Stimulated activated memory B cell treated with anti-CD40 and anti-IgM and Interleukin-4, amounts not matched to agents 10 μg/mL and 1 μg/mL and 100 μg/mL, for 72 hours (primary cell): ENCODE measurements around the gene CEP41.

ENCODE experiments used
- ATAC-seq: fragments of 150-1000 bp; cut with Tn5 transposase; 2 replicates; pipeline ENCODE4 v1.10.0; 2021
- H3K27ac Mint-ChIP-seq: one replicate; pipeline ENCODE4 v1.8.0; 2022; ENCODE audit warnings: mild to moderate bottlenecking, mixed read lengths
- H3K27me3 Mint-ChIP-seq: one replicate; pipeline ENCODE4 v1.8.0; 2022; ENCODE audit warnings: mixed read lengths
- H3K36me3 Mint-ChIP-seq: one replicate; pipeline ENCODE4 v1.8.0; 2022; ENCODE audit warnings: mixed read lengths
- H3K4me1 Mint-ChIP-seq: one replicate; pipeline ENCODE4 v1.8.0; 2022; ENCODE audit warnings: mixed read lengths
- H3K4me3 Mint-ChIP-seq: one replicate; pipeline ENCODE4 v1.8.0; 2022; ENCODE audit warnings: mild to moderate bottlenecking, moderate library complexity, mixed read lengths
- H3K9me3 Mint-ChIP-seq: one replicate; pipeline ENCODE4 v1.8.0; 2022; ENCODE audit warnings: mixed read lengths

CEP41 gene

DNA sequence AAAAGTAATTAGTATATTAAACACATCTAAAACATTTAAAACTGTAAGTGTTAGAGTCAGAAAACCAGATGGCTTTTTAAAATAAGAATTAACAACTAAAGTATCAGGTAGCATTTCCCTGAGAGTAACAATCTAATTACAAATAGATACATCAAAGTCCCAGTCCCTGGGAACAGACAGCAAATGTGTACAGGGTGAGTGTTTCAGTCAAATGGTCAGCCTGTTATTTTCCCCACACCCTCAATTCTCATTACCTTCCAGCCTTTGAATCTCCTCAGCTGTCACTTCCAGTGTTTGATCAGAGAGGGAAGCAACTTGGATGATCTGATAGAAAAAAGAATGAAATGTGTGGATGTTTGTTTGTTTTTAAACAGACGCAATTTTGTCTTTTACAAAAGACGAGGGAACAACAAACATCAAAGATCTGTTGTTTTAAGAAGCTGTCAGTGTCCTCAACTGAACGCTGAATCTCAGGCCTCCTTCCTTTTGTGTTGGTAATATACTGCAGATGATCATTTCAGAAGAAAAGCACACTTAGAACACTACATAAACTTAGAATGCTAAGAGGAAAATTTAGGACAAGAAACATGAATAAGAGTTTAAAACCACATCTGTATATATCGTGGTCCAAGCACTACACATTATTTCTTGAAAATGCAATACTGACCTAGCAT, 29.8 kb downstream of the CEP41 start:
- Mint-ChIP-seq H3K4me1 (peaks cover 6% of the 10 kb centered on the region), H3K9me3 (no peaks in the 10 kb centered on the region), H3K27me3 (no peaks in the 10 kb centered on the region), H3K27ac (no peak overlapping the region), H3K36me3 (peaks cover 5% of the 10 kb centered on the region), H3K4me3 (no peak overlapping the region)
- ATAC-seq: no peak

DNA sequence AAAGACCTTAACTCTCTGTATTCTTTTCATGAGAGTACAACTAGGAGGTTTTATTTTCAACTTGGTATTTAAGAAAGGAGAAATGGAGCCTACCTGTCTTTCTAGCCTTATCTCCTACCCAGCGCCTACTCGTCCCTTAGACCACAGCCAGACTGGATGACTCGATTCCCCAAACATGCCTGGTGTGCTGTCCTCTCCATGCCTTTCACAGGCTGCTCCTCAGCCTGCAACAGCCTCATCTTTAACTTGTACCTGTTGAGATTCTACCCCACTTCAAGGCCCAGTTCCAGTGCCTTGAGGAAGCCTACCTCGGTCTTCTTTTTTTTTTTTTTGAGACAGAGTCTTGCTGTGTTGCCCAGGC, 31.1 kb downstream of the CEP41 start:
- H3K4me1 Mint-ChIP-seq: peaks cover under 1% of the 10 kb centered on the region
- no peak overlapping the region for H3K27ac Mint-ChIP-seq
- no peaks in the 10 kb centered on the region for H3K9me3 Mint-ChIP-seq
- H3K36me3 Mint-ChIP-seq: peaks cover 5% of the 10 kb centered on the region
- H3K27me3 Mint-ChIP-seq: no peaks in the 10 kb centered on the region
- ATAC-seq: no peak
- no peak overlapping the region for H3K4me3 Mint-ChIP-seq

DNA sequence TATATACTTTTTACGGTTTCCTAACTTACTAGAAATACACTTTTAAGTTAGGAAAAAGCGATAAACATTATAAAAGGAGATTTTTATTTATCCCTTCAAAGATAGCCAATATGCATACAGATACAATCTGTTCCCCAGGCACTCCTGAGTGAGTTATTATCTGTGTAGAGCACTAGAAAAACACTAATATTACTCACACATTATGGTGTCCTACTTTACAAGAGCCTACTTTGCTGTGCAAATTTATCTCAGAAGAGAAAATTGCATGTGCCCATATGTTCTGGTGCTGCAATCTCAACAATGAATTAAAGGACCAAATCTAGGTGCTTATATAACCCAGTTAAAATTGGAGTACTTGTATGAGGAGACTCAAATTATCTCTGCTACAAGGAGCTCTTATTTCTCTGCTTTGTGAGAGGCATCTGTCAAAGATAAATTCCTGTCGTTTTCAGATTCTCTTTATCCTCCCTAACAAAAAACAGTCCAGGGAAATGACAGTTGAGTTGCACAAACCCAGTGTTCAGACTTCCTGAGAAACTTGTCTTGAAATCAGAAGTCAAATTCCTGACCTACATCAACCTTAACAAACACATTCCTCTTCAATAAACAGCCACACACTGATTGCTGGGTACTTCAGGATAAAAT, 31.6 kb downstream of the CEP41 start:
- Mint-ChIP-seq H3K36me3 (peaks cover 7% of the 10 kb centered on the region), H3K4me1 (no peaks in the 10 kb centered on the region), H3K27ac (no peak overlapping the region), H3K27me3 (no peaks in the 10 kb centered on the region), H3K9me3 (no peaks in the 10 kb centered on the region), H3K4me3 (no peak overlapping the region)
- ATAC-seq: no peak

DNA sequence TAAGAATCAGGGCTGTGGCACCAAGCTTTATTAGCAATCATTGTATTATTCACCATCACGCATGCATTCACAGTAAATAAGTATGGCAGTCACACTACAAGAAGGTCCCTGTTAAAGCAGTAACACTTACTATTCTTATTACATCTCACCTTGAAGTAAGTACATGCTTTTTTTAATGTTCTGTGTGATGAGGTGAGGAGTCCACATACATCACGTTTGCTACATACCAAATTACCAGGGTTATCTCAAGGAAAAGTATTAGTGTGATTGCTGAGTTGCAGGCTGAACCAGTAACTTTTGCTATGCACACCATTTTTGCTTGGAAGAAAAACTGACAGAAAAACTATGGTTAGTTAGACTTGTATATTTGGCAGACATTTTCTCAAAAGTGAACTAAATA, 35.8 kb downstream of the CEP41 start:
- Mint-ChIP-seq H3K9me3 (no peaks in the 10 kb centered on the region), H3K4me3 (no peak overlapping the region), H3K36me3 (peaks cover 11% of the 10 kb centered on the region), H3K27me3 (no peaks in the 10 kb centered on the region), H3K4me1 (no peaks in the 10 kb centered on the region), H3K27ac (no peak overlapping the region)
- ATAC-seq: no peak

DNA sequence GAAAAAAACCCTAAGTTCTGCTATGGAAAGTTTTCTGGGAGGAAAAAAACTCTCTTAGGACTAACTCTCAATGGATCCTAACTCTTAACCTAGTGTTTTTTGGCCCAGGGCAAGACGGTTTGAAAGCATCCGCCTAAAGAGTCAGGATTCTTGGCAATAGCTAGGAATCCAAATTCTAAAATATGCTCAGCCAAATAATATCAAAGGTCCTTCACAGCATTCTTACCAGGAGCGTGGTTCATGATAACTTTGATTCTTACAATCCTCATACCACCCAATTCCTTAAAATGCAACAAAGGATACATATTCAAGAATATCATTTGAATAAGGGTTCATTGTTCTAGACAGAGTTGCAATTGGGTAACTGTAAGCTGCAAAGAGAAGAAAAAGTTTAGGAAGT, 39.2 kb downstream of the CEP41 start:
- no peaks in the 10 kb centered on the region for H3K27me3 Mint-ChIP-seq
- no peaks in the 10 kb centered on the region for H3K9me3 Mint-ChIP-seq
- H3K27ac Mint-ChIP-seq: no peak overlapping the region
- no peaks in the 10 kb centered on the region for H3K4me1 Mint-ChIP-seq
- peaks cover 26% of the 10 kb centered on the region for H3K36me3 Mint-ChIP-seq
- no peak overlapping the region for H3K4me3 Mint-ChIP-seq
- ATAC-seq: no peak

DNA sequence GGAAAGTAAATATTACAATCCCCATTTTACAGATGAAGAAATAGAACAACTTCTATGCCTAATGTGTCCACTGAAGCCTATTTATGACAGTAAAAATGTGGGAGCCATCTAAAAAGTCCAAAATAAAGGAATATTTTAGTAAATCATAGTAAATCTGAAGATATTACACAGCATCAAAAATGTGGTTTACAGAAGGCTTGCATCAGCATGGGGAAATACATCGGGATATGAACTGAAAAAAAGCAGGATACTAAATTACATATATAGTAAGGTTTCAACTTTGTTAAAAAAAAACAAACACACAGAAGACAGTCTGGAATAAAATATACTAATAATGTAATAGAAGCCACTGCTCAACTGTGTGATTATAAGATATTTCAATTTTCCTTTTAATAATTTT, 39.7 kb downstream of the CEP41 start:
- no peaks in the 10 kb centered on the region for H3K27me3 Mint-ChIP-seq
- H3K4me1 Mint-ChIP-seq: no peaks in the 10 kb centered on the region

DNA sequence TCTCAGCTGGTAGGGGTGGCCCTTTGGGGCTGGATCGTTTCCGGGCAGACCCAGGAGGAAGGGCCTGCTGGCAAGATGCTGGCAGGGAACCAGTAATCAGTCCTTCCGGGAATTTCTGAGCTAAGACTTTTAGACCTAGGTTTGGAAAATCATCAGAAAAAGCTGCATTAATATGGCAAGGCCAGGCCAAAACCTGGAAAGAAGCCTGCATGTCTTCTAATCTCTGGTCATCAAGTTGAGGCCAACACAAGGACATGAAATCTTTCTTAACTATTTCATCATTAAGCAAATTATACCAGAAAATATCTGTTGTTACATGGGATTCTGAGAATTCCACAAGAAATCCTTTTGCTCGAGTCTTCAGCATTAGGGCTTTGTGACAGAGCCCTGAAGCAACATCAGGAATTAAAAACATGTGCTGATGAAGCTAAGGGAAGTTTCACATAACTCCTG, 40.7 kb downstream of the CEP41 start:
- peaks cover 26% of the 10 kb centered on the region for H3K36me3 Mint-ChIP-seq
- H3K27ac Mint-ChIP-seq: no peak overlapping the region

More for the DNA sequence above, 39.7 kb downstream of the CEP41 start:
- Mint-ChIP-seq H3K27ac (no peak overlapping the region), H3K36me3 (peaks cover 26% of the 10 kb centered on the region), H3K9me3 (no peaks in the 10 kb centered on the region), H3K4me3 (no peak overlapping the region)
- ATAC-seq: no peak

DNA sequence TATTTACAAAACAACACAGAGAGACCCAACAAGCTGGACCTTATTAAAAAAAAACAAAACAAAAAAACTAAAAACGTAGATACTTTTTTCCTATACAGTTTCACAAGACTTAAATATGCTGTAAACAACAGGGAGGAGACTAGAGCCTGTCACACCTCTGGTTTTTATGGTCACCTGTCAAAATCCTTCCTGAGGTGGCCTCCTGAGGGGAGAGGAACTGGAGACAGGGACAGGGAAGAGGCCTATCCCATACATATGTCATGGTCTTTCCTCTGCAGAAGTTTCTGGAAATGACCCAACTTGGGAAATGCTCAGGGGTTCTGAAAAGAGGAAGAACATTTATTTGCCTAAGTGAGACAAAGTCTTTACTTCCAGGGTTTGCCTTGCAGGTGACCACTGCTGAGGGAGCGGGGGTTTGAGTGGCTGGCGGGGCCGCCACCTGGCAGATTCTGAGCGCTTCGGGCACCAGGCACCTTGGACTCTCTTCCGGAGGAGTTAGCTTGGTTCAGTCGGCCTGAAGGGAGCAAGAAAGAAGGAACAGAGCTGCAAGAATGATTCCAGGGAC, 42.2 kb downstream of the CEP41 start:
- Mint-ChIP-seq H3K4me3 (no peak overlapping the region), H3K27ac (no peak overlapping the region), H3K36me3 (peaks cover 21% of the 10 kb centered on the region), H3K9me3 (no peaks in the 10 kb centered on the region), H3K4me1 (peaks cover 10% of the 10 kb centered on the region), H3K27me3 (no peaks in the 10 kb centered on the region)
- peak; percentile 24 for ATAC-seq

More for the DNA sequence above, 40.7 kb downstream of the CEP41 start:
- Mint-ChIP-seq H3K4me1 (no peaks in the 10 kb centered on the region), H3K4me3 (no peak overlapping the region), H3K27me3 (no peaks in the 10 kb centered on the region), H3K9me3 (no peaks in the 10 kb centered on the region)
- no peak for ATAC-seq

DNA sequence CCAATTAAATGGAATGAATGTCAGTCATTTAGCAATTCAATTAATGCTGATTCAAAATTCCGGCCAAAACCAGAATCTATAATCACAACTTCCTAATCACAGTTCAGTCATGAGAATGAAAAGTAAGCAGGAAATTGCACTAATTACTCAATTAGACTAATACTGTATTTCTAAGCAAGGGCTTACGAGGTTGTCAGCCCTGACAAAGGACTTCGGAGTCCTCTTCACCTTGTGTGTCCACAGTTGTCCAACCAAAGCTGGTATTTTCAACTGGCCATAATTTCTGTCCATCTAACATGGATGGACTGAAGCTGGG, 43.1 kb downstream of the CEP41 start:
- Mint-ChIP-seq H3K27ac (no peak overlapping the region), H3K9me3 (no peaks in the 10 kb centered on the region), H3K27me3 (no peaks in the 10 kb centered on the region), H3K4me3 (no peak overlapping the region), H3K36me3 (peaks cover 21% of the 10 kb centered on the region), H3K4me1 (peaks cover 11% of the 10 kb centered on the region)
- no peak for ATAC-seq

DNA sequence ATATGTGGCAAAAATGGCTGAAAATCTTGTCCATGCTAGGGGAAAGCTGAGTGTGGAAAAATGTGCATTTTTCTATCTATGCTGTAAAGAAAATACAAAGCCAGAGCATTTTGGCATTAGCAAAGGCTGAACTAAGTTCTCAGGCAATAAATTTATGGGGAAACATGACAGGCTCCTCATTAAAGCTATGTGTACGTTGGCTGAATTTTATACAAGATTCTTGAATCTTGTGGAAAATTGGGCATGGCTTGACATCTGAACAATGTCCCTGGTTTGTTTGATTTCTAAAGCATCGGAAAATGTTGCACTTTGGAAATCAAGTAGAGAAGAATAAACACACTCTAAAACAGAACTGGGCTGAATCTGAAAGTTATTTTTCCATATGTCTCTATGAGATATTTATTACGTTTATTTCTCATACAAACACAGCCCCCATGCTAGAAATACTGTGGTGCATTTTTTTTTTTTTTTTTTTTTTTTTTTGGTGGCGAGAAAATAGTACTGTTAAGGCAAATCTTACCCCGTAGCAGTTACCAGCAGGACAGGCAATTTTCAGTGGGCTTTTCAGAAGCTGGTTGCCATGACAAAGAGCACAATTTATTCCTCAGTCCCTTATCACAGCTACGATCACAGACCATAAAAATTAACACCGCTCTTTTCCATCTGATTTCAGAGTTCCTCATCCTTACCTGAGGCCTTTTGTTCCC, 43.6 kb downstream of the CEP41 start:
- no peak for ATAC-seq
- H3K9me3 Mint-ChIP-seq: no peaks in the 10 kb centered on the region
- no peaks in the 10 kb centered on the region for H3K27me3 Mint-ChIP-seq
- H3K36me3 Mint-ChIP-seq: peaks cover 19% of the 10 kb centered on the region
- peaks cover 11% of the 10 kb centered on the region for H3K4me1 Mint-ChIP-seq
- H3K4me3 Mint-ChIP-seq: no peak overlapping the region
- H3K27ac Mint-ChIP-seq: no peak overlapping the region

DNA sequence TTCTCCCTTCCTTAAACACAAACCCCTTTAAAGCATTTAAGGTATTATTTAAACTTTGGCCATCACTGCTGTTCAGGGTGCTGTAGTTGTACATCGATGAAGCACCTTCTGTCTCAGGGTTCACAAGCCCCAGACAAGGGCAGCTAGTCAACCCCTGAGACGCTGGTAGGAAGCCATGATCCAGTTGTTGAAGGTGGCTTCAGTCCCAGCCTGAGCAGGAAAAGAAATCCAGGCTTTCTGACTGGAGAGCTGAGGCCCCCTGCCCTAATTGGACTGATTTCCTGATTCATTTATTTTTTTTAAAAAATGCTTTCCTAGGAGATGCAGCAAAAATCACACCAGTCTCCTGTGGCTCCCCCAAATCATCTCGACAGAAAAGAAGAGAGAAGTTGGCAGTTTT, 44.7 kb downstream of the CEP41 start:
- no peak for ATAC-seq
- H3K9me3 Mint-ChIP-seq: no peaks in the 10 kb centered on the region
- H3K27ac Mint-ChIP-seq: no peak overlapping the region
- peaks cover 16% of the 10 kb centered on the region for H3K36me3 Mint-ChIP-seq
- no peaks in the 10 kb centered on the region for H3K27me3 Mint-ChIP-seq
- no peak overlapping the region for H3K4me3 Mint-ChIP-seq
- peaks cover 11% of the 10 kb centered on the region for H3K4me1 Mint-ChIP-seq

DNA sequence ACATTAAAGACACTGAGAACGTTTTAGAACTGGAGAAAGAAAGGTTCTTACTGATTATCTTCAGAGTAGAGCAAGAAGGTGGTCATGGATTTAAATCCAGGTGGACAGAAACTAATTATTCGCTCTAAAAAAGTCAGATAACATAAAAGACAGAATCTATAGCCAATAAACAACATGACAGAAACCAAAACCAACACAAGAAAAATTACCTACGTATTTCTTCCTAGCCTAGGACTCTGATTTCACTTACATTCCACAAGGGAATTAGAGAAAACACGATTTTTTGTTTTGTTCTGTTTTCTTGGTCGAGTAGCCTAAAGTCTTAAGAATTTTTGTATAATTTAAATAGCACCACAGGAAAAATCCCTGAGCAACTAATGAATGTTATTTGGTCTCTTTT, 45.4 kb downstream of the CEP41 start:
- Mint-ChIP-seq H3K9me3 (no peaks in the 10 kb centered on the region), H3K4me3 (no peak overlapping the region), H3K27me3 (no peaks in the 10 kb centered on the region), H3K27ac (no peak overlapping the region), H3K4me1 (peaks cover 11% of the 10 kb centered on the region), H3K36me3 (peaks cover 16% of the 10 kb centered on the region)
- no peak for ATAC-seq

DNA sequence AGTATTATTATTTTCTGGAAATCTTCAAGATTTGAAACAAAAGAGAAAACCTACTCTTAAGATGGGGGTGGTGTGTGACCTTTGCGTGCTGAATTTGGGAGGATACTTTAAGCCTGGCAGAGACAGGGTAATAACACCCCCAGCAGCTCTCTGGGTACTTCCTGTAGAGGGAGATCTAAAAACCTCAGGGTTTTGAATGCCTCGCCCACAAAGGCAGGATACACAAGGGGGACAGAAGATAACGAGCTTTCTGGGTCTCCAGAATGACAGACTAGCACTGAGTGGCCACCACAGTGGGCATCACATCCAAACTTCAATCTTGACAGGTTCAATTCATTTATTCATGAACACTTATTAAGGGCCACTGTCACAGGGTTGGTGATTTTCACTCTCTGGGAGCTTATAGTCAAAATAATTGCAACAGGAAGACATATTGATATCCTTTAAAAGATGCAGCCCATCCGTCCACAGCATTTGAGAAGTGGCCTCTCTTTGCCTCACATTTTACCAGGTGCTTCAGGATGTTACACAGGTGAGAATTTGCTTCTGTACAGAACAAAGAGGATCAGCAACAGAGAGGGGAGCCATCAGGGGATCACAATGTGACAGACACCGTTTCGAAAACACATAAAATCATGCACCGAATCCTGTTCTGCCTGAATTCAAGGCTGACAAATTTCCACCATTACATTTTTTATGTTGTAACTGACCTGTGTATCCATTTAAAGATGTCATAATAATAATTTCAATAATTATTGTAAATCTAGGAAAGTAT, 46.2 kb downstream of the CEP41 start:
- ATAC-seq: peak; percentile 36
- Mint-ChIP-seq H3K4me3 (no peak overlapping the region), H3K27me3 (no peaks in the 10 kb centered on the region), H3K27ac (peak overlapping the region; percentile 15), H3K4me1 (peaks cover 11% of the 10 kb centered on the region), H3K36me3 (peaks cover 16% of the 10 kb centered on the region), H3K9me3 (no peaks in the 10 kb centered on the region)

DNA sequence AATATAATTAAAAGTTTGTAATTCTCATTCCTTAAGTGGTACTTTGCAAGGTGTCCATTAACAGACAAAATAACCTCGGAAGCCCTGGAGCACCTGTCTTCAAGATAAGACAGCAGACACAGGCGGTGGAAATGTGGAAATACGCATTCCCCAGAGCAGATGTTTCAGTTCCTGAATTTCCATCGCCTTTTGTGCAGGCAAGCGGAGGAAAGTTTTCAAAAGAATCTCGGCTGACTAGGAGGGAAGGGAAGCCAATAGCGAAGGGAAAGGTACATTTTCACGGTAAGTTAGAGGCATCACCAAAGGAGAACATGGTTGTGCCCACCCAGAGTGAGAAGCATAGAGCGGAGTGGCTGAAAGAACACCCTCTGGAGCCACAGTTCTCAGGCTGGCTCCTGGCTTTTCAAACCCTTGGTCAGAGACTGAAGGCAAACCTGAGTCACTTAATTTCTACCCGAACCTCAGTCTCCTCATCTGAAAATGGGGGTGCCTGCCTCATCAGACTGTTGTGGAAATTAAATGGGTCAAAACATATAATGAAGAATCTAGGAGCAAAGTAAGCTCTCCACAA, 46.9 kb downstream of the CEP41 start:
- H3K4me3 Mint-ChIP-seq: no peak overlapping the region
- H3K4me1 Mint-ChIP-seq: peaks cover 11% of the 10 kb centered on the region
- ATAC-seq: no peak
- H3K36me3 Mint-ChIP-seq: peaks cover 15% of the 10 kb centered on the region
- peak overlapping the region; percentile 15 for H3K27ac Mint-ChIP-seq
- no peaks in the 10 kb centered on the region for H3K9me3 Mint-ChIP-seq
- H3K27me3 Mint-ChIP-seq: no peaks in the 10 kb centered on the region

DNA sequence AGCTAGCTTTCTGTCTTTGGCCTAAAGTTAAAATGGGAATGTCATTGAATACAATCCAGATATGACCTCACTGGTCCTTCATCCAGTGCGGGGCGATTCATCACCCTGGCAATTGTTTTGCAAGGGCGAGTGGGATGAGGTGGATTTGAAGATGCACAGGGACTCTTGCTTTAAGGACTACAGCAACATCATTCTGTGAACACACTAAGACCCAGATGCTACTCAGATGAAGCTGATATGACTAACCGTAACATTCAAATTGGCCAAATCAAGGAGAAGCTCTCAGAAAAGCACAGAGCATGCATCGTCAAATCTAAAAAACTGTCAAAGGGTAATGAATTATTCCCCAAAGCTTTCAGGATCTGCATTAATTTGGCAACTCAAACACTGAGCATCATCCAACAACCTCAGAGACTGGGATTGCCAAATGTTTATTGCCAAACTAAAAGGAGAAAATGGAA, 47.7 kb downstream of the CEP41 start:
- ATAC-seq: no peak
- Mint-ChIP-seq H3K36me3 (peaks cover 7% of the 10 kb centered on the region), H3K27ac (no peak overlapping the region), H3K27me3 (no peaks in the 10 kb centered on the region), H3K4me3 (no peak overlapping the region), H3K4me1 (peaks cover 11% of the 10 kb centered on the region), H3K9me3 (no peaks in the 10 kb centered on the region)
